OCI-LY1 (cell line): ENCODE data around the gene EXTL2.
"Not testable (repeated sequence)": the region's sequence is repeated elsewhere in the genome, so short reads cannot be mapped to it uniquely, and the experiment has no call there.

Experiments
- H2AFZ ChIP-seq: fragments of 200-600 bp; sonication (generic), shearing (Covaris generic); 2 replicates; pipeline ENCODE4 v1.6.0; 2014; ENCODE audit warnings: antibody characterized with exemption, mild to moderate bottlenecking, low read length
- H3F3A ChIP-seq: fragments of 200-600 bp; sonication (generic), shearing (Covaris generic); 2 replicates; pipeline ENCODE4 v1.6.0; 2014; ENCODE audit warnings: mild to moderate bottlenecking, antibody characterized with exemption, low read length, moderate library complexity; ENCODE audit not compliant: insufficient read depth
- H3K27ac ChIP-seq: fragments of 200-600 bp; sonication (generic); 2 replicates; pipeline ENCODE4 v1.5.1; 2014; ENCODE audit warnings: low read length, mixed run types, mild to moderate bottlenecking, low read depth; ENCODE audit not compliant: poor library complexity, severe bottlenecking
- H3K27me3 ChIP-seq: fragments of 200-600 bp; sonication (generic); 2 replicates; pipeline ENCODE4 v1.6.0; 2014; ENCODE audit warnings: antibody characterized with exemption, mild to moderate bottlenecking, low read length, moderate library complexity; ENCODE audit not compliant: insufficient read depth
- H3K36me3 ChIP-seq: fragments of 200-600 bp; sonication (generic); 2 replicates; pipeline ENCODE4 v1.6.1; 2014; ENCODE audit warnings: mild to moderate bottlenecking, antibody characterized with exemption, low read length, moderate library complexity, mixed read lengths; ENCODE audit not compliant: insufficient read depth
- H3K4me1 ChIP-seq: fragments of 200-600 bp; sonication (generic); 2 replicates; pipeline ENCODE4 v1.5.1; 2014; ENCODE audit warnings: mild to moderate bottlenecking, low read length, moderate library complexity; ENCODE audit not compliant: insufficient read depth, severe bottlenecking
- H3K4me2 ChIP-seq: fragments of 200-600 bp; sonication (generic), shearing (Covaris generic); 2 replicates; pipeline ENCODE4 v1.6.1; 2014; ENCODE audit warnings: low read length
- H3K4me3 ChIP-seq: fragments of 200-600 bp; sonication (generic); 2 replicates; pipeline ENCODE4 v1.5.1; 2014; ENCODE audit warnings: low read length, low read depth, mild to moderate bottlenecking, mixed read lengths; ENCODE audit not compliant: poor library complexity, severe bottlenecking
- H3K79me2 ChIP-seq: fragments of 200-600 bp; shearing (Covaris generic); 2 replicates; pipeline ENCODE4 v1.6.1; 2016; ENCODE audit warnings: mixed run types, low read length, mixed read lengths; ENCODE audit not compliant: insufficient read depth
- H3K9ac ChIP-seq: fragments of 200-600 bp; sonication (generic), shearing (Covaris generic); 2 replicates; pipeline ENCODE4 v1.6.1; 2014; ENCODE audit warnings: mild to moderate bottlenecking, low read length, mixed read lengths
- H3K9me2 ChIP-seq: fragments of 200-600 bp; sonication (generic), shearing (Covaris generic); 2 replicates; pipeline ENCODE4 v1.6.1; 2014; ENCODE audit warnings: low read depth, mild to moderate bottlenecking, low read length, mixed read lengths
- H3K9me3 ChIP-seq: fragments of 200-600 bp; shearing (Covaris generic); 2 replicates; pipeline ENCODE4 v1.6.1; 2014; ENCODE audit warnings: low read length, mixed read lengths
- H4K20me1 ChIP-seq: fragments of 200-600 bp; sonication (generic), shearing (Covaris generic); 2 replicates; pipeline ENCODE4 v1.6.0; 2016; ENCODE audit warnings: mild to moderate bottlenecking, low read length; ENCODE audit not compliant: insufficient read depth
- EZH2 ChIP-seq: fragments of 200-600 bp; sonication (generic), shearing (Covaris generic); IDR thresholded peaks from 2 replicates; pipeline ENCODE4 v1.8.0; 2017; ENCODE audit warnings: borderline replicate concordance, mixed run types, mild to moderate bottlenecking, antibody characterized with exemption, low read length, moderate library complexity, mixed read lengths
- TF ChIP-seq, protein P1 (sequence below): fragments of 200-600 bp; sonication (generic), shearing (Covaris generic); IDR thresholded peaks from 2 replicates; pipeline ENCODE4 v1.5.1; 2017; ENCODE audit warnings: mild to moderate bottlenecking, antibody characterized with exemption, low read length, moderate library complexity, mixed read lengths

EXTL2 gene

DNA sequence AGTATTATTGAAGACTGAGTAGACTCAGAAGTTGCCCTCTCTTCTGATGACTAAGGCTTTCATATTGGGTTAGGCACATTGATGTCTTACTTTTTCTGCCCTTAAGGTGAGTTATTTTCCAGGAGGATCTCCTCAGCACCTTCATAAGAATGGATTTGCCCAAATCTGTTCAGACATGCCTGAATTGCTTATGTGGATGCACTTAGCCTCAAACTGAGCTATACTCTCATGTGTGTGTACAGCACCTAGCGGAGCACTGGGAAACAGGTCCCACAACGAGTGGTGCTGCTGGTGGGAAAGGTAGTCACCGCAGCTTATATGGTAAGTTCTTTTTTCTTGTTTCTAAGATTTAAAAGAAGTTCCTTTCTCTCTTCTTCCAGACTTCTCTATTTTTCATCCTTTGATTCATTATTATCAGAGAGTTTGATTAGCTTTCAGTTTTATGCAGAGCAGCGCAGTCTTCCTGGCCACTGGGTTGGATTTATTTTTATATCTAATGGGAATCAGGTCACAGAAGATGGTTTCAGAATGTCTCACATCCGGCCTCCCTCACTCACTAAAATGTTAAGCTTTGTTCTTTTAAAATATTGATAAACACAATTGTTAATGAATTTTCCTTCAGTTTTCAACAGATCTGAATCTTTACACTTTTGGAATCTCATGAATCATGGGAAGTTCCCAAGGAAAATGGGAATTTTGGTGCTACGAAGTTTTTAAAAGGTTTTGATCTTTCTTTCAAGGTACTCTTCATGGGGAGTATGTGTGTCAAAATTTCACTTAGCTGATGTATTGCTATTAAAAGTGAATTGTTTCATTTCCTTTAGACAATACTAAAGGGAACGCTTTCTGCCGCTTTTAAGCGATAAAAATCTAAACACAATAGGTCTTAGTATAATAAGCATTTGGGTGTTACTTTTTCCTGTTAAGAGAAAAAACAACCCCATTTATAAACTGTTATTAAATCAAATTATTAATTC, 58.5 kb downstream of the EXTL2 start:
- Histone ChIP-seq H3K4me1 (no peaks in the 10 kb centered on the region), H3F3A (no peaks in the 10 kb centered on the region), H3K9me3 (no peaks in the 10 kb centered on the region), H3K27me3 (no peaks in the 10 kb centered on the region), H3K4me2 (no peak overlapping the region), H3K9ac (no peak overlapping the region), H3K9me2 (no peaks in the 10 kb centered on the region), H3K36me3 (no peaks in the 10 kb centered on the region), H3K79me2 (no peaks in the 10 kb centered on the region), H3K4me3 (no peak overlapping the region), H3K27ac (no peak overlapping the region), H2AFZ (no peak overlapping the region), H4K20me1 (no peaks in the 10 kb centered on the region)
- TF ChIP-seq, protein P1, sequence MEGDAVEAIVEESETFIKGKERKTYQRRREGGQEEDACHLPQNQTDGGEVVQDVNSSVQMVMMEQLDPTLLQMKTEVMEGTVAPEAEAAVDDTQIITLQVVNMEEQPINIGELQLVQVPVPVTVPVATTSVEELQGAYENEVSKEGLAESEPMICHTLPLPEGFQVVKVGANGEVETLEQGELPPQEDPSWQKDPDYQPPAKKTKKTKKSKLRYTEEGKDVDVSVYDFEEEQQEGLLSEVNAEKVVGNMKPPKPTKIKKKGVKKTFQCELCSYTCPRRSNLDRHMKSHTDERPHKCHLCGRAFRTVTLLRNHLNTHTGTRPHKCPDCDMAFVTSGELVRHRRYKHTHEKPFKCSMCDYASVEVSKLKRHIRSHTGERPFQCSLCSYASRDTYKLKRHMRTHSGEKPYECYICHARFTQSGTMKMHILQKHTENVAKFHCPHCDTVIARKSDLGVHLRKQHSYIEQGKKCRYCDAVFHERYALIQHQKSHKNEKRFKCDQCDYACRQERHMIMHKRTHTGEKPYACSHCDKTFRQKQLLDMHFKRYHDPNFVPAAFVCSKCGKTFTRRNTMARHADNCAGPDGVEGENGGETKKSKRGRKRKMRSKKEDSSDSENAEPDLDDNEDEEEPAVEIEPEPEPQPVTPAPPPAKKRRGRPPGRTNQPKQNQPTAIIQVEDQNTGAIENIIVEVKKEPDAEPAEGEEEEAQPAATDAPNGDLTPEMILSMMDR = no peak
- TF ChIP-seq EZH2 = no peak

DNA sequence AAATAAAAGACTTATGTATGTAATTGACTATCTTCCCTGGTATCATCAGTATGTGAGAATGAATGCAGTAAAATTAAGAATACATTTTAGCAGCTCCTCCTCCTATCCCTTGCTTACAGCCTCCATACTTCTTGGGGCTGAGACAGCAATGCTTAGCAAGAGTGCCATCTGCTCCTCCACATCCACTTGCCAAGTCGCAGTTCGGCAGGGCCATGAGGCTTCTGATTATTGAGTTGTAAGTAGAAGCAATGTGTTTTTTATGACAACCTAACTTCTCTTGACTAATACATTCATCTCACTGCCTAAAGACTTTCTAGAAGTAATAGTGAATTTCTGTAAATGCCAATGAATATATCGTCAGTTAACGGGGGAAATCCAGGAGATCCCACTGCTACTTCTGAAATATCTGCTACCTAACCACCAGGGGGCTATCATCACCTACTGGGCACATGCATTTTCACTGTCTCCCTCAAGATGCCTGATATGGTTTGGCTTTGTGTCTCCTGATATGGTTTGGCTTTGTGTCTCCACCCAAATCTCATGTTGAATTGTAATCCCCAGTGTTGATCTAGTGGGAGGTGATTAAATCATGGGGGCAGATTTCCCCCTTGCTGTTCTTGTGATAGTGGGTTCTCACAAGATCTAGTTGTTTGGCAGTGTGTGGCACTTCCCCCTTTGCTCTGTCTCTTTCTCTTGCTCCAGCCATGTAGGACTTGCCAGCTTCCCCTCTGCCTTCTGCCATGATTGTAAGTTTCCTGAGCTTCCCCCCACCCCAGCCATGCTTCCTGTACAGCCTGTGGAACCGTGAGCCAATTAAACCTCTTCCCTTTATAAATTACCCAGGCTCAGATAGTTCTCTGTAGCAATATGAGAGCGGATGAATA, 59.6 kb downstream of the EXTL2 start:
- no peak overlapping the region for H3K9ac ChIP-seq
- no peak overlapping the region for H2AFZ ChIP-seq

DNA sequence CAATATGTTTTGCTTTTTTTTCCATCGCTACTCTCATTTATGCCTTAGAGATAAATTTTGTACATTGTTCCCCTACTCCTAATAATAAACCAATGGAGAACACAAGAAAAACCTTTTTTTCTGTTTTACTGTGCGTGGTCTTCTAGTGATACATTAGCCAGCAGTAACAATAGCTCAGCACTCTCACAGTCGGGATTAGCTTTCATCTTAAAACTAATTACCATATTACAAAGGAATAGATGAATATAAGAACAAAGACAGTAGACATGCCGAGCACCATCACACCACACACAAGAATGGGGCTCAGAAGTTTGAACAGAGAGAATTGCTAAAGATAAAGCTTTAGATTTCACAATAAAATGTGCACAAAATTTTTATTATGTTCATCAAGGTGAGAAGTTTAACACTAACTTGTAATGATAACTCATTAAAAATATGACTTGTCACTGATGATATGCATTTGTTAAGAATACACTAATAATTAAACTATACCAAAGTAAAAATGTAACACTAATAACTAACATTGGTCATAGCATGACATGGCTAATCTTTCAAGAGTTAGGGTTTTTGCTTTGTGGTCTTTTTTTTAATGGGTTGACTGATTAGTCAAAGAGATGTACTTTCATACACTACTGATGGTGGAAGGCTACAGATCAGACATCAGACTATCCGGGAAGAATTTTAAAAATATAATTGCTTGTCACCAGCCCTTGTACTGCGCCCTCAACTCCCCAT, 61.8 kb downstream of the EXTL2 start:
- no peak overlapping the region for H3K4me3 ChIP-seq
- no peak overlapping the region for H2AFZ ChIP-seq
- no peaks in the 10 kb centered on the region for H3K27me3 ChIP-seq
- no peaks in the 10 kb centered on the region for H3K79me2 ChIP-seq
- H3K9ac ChIP-seq = no peak overlapping the region
- no peak overlapping the region for H3K4me2 ChIP-seq
- no peaks in the 10 kb centered on the region for H3K4me1 ChIP-seq
- H4K20me1 ChIP-seq = no peaks in the 10 kb centered on the region
- no peaks in the 10 kb centered on the region for H3F3A ChIP-seq
- no peak overlapping the region for H3K27ac ChIP-seq
- no peaks in the 10 kb centered on the region for H3K9me3 ChIP-seq
- no peak for TF ChIP-seq EZH2
- TF ChIP-seq, protein P1 = no peak
- no peaks in the 10 kb centered on the region for H3K36me3 ChIP-seq
- no peaks in the 10 kb centered on the region for H3K9me2 ChIP-seq

More for the DNA sequence above, 59.6 kb downstream of the EXTL2 start:
- Histone ChIP-seq H3K4me2 (no peak overlapping the region), H3K27me3 (no peaks in the 10 kb centered on the region), H3F3A (no peaks in the 10 kb centered on the region), H3K9me3 (no peaks in the 10 kb centered on the region), H3K4me3 (no peak overlapping the region), H3K79me2 (no peaks in the 10 kb centered on the region), H3K4me1 (no peaks in the 10 kb centered on the region), H3K27ac (no peak overlapping the region), H3K36me3 (no peaks in the 10 kb centered on the region), H3K9me2 (no peaks in the 10 kb centered on the region), H4K20me1 (no peaks in the 10 kb centered on the region)
- TF ChIP-seq EZH2 = no peak
- TF ChIP-seq, protein P1 = peak; percentile 63

DNA sequence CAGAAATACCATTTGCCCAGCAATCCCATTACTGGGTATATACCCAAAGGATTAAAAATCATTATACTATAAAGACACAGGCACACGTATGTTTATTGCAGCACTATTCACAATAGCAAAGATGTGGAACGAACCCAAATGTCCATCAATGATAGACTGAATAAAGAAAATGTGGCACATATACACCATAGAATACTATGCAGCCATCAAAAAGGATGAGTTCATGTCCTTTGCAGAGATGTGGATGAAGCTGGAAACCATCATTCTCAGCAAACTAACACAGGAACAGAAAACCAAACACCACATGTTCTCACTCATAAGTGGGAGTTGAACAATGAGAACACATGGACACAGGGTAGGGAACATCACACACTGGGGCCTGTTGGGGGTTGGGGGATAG, 69.0 kb downstream of the EXTL2 start:
- H4K20me1 ChIP-seq, H3K4me2 ChIP-seq, H3K9ac ChIP-seq, H2AFZ ChIP-seq, H3K27ac ChIP-seq, H3K9me3 ChIP-seq, H3K9me2 ChIP-seq, H3K36me3 ChIP-seq, H3K4me3 ChIP-seq, H3K4me1 ChIP-seq, H3K79me2 ChIP-seq, H3K27me3 ChIP-seq, H3F3A ChIP-seq: not testable (repeated sequence)
